ENCODE data around the gene KIF1A.

KIF1A gene

DNA sequence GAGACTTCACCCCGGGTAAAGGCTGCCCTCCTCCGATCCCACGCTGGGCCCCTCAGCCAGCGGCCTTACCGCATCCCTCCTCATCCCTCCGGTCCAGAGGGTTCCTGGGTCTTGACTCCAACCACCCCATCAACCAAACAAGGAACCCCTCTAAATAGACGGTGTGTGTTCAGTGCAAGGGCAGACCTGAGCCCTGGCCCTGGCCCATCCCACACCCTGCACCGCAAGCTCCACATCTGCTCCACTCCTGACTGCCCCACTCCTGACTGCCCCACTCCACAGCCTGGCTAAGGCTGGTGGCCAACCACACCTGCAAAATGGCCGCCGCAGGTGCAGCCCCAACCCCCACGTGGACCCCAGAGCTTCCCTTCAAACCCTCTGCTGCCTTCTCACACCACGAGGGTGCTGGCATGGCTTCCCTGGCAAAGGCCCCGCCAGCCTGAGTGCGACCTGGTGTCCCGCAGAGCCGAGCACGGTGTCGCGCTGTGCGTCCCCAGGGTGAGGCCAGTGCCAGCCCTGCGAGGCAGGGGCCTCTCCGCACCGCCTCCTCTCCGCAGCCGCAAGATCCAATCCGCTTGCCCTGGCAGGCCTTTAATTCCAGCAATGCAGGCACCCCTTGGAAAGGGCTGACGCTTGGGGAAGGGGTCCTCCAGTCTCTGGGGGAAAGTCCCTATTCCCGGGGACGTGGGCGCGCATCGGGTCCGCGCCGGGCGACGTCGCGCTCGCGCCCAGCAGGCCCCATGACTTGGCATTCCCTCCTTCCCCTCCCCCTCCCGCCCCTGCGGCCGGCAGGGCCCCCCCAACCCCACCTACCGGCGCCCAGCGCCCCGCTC lies 1.5 kb downstream of the KIF1A start:
- no peak for DNase-seq (ENCODE audit: low read depth)

DNA sequence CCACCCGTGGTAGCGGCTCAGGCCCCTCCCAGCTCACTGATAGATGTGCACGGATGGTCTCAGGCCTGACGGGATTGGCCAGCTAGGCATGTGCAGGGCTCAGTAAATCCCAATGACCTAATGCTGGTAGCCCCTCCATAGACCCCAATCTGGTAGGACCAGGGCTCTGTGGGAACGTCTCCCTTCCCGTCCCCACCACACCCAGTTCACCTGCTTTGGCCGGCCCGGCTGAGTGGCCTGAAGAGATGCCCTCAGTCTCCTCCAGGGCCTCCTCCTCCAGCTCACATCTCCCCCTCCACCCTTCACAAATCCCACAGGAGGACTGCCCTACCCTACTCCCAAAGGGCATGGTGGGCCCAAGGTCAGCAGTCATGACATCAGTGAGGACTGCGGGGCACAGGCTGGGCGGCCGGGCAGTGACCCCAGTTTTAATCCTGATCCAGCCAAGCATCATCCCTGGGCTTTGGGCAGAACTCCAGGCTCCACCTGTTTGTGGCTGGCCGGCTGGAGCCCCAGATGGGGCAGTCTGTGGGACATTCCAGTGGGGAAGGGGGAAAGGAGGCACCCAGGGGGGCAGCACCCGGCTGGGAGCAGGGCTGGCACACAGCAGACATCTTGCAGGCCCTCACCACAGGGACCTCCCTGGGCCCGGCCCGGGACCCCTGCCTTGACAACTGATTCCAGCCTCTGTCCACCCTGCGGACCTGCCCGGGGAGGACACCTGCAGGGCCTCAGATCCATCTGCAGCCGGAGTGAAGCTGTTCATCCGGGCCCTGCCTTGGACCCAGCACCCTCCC lies 2.3 kb downstream of the KIF1A start:
- no peak for DNase-seq (ENCODE audit: low read depth)

DNA sequence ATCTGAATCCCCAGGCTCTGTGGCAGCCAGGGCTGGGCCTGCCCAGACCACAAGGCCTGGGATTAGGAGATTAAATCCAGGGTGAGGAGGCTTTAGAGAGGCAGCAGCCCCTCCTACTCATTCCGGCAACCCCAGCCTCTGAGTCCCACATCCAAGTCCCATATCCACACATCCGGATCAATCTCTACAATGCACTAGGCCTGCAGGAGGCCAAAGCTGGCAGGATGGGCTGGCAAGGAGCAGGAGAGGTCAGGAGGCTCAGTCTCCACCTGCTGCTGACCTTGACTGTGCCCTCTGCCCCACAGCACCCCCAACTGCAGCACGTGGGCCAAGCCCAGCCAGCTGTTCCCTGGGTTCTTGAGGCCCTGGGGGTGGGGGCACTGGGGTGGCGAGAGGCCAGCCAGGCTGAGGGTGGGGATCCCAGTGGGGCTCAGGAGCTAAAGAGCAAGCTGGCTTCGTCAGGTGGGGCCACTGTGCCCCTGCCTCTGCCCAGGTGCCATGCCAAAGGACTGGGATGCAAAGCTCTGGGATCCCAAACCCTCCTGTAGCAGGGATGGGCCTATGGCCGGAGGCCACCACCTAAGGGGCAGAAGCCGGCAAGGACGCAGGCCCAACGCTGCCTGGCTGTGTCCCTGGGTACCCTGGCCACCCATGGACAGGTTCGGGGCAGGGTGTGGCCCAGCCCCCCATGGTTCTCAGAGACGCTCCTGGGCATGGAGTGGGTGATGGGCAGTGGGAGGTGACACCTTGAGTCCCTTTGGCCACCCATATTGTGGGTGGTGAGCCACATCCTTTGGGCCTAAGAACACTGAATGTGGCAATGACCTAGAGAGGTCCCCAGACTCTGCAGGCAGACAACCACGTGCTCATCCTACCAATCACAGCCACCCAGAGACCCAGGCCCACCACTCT lies 3.2 kb downstream of the KIF1A start:
- no peak for DNase-seq (ENCODE audit: low read depth)

DNA sequence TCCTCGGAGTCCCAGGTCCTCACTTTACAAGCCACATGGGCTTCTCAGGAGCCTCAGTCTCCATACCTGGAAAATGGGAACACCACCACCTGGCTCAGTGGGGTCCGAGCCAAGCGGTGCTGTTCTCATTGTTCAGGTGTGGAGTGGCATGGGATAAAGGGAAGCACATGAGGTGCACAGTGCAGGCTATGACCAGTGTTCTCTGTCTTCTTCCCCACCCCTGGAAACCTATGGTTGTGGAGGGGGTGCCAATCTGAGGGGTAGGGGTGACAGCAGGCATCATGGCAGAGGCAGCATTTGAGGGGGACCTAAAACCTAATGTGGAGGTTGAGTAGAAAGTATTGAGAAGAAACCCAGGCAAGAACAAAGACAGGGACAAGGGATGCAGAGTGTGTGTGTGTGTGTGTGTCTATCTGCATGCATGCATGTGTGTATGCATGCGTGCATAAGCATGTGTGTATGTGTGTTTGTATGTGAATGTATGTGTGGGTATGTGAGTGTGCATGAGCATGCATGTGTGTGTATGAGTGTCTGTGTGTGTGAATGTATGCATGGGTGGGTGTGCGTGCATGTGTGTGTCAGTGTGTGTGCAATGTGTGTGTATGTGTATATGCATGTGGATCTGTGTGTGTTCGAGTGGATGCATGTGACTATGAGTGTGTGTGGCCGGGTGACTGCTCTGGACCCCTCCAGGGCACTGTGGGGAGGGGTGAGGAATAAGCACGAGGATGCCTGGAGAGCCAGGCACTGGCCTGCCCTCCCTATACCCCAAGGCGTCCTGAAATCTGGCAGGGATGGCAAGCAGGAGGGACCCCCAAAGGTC lies 4.0 kb downstream of the KIF1A start:
- no peak for DNase-seq (ENCODE audit: low read depth)

DNA sequence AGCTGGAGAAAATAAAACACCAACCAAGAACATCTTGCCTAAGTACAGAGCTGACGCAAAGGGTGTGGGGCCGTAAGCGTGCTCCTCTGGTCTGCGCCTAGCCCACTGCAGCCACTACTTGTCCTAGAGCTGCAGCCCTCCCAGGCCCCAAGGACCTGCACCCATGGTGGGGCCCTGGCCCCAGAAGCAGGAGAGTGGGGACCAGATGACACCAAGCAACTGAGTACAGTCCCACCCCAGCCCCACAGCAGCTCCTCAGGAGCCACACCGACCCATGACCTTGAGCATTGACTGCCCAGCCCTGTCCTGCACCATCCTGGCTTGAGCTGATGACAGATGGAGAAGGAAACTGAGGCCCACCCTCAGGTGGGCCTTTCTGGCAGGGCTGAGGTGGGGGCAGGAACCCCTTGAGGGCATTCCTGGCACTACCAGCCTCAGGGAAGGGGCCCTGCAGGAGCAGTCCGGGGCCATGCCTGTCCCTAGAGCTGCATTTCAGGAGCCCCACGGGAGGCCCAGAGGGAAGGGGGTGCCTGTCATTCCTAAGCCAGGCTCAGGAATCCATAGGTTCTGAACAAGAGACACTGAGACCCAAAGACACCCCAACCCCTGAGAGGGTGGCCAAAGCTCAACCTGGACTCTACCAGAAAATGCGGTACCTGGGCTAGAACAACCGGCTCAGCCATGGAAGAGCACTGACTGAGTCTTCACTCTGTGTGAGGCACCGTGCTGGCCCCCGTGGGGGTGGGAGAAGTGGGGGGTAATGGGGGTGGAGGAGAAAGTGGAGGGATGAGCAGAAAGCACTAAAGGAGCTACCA lies 4.9 kb downstream of the KIF1A start:
- DNase-seq (ENCODE audit: low read depth) = no peak

DNA sequence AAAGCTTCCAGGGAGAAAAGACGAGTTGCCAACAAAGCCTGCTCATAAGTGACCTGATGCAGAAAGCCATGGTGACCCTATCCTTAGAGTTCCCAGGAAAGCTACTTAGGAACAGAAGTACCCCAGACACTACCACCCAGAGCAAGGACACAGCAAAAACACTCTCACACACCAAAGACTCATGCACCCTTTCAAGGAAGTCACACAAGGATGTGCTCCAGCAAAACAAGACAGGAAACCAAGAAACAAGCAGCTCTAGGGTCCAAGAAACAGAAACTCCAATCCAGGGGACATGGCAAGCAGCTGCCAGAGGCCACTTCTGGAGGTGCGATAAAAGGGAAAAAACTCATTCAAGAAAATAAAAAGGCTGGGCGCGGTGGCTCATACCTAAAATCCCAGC lies 5.7 kb downstream of the KIF1A start:
- DNase-seq (ENCODE audit: low read depth) = no peak

DNA sequence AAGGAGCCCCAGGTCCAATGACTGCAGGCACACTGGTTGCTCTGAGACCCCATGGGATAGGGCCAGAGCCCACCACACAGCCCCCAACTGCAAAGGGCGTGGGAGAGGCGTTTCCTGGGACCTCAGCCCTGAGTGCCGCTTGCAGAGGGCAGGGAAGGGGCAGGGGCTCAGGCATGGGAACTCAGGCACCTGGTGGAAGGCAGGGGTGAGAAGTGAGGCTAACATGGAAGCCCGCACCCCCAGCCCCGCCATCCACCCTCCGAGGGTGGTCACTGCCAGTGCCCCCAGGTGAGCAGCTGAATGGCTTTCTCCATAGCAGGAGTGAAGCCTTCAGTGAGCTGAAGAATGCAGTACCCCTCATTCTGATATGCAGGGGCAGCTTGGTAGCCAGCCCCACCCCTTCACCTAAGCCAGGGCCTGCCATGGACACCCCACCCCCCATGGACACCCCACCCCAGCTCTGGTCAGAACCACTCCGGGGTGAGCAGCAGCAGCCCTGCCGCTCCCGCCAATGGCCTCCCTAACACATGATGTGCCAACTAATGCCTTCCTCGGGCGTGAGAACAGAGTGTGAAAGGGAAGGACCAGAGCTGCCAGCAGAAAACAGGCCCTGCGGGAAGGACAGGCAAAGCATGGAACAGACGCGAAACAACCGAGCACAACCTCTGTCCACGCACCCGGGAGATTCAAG lies 6.6 kb downstream of the KIF1A start:
- DNase-seq (ENCODE audit: low read depth) = no peak

DNA sequence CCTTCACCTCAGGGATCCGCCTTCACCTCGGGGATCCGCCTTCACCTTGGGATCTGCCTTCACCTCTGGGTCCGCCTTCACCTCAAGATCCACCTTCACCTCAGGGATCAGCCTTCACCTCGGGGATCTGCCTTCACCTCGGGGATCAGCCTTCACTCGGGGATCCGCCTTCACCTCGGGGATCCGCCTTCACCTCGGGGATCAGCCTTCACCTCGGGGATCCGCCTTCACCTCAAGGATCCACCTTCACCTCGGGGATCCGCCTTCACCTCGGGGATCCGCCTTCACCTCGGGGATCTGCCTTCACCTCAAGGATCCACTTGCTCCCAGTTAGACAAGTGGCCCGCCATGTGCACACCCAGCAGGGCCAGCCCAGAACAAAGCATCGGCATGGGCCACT lies 7.3 kb downstream of the KIF1A start:
- no peak for DNase-seq (ENCODE audit: low read depth)

DNA sequence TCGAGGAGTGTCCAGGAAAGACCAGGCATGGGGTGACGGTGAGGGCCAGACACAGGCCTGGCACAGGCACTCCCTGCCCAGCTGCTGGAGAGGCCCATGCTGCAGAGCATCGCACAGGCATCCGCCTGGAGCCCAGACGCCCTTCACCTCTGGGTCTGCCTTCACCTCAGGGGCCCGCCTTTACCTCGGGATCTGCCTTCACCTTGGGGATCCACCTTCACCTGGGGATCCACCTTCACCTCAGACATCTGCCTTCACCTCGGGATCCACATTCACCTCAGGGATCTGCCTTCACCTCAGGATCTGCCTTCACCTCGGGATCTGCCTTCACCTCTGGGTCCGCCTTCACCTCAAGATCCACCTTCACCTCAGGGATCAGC lies 7.7 kb downstream of the KIF1A start:
- DNase-seq (ENCODE audit: low read depth) = no peak

DNA sequence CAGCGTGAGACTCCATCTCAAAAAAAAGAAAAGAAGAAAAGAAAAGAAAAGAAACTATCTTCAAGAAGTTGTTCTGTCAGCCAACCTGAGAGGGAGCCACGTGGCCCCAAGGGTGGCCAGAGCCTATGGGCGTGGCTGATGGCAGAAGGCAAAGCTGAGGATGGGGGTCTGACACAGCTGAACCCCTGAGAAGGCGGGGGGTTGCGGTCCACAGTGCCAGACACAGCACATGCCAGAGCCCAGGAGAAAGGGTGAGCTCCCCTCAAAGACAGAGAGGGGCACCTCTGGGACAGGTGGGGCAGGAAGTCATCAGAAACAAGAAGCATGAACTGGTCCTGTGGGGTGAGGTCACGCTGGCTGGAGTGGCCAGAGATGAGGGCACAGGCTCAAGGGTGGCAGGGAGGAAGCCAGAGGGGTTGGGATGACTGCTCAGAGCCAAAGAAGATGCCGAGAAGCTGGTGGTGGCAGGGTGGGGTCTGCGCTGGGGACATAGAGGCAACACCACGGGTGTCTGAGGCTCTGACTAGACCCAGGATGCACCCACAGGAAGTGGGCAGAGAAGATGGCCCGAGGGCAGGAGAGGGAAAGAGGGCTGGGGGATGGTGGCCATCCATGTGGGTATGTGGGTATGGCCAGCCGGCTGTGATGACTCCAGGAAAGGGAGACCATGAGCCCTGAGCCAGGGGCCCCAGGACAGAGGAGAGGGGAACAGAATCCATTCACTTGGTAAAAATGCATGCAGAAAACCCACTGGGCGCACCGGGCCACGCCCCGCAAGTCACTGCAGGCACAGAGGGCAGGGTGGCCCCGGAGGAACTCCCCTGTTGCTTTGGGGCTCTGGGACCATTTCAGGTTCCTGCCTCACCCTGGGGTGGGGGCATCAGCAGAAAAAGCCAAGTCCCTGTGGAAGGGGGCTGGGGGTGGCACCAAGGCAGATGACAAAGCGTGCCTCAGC lies 8.4 kb downstream of the KIF1A start:
- DNase-seq (ENCODE audit: low read depth) = no peak

DNA sequence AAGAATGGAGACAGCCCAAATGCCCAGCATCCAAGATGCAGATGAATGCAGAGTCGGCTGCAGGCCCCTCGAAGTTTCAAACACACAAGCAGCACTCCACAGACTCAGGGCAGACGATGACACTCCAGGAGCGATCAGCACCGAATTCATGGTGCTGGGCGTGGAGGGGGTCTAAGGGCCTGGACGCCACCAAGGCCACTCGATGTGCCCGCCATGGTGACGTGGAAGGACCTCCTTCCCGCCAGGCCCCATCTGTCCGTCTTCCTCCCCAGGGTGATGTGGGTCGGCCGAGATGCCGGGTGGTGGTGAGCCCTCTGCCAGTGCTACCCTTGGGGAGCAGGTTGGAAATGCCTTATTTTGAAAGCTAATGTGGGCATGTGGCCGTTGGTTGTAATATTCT lies 9.4 kb downstream of the KIF1A start:
- DNase-seq (ENCODE audit: low read depth) = no peak

DNA sequence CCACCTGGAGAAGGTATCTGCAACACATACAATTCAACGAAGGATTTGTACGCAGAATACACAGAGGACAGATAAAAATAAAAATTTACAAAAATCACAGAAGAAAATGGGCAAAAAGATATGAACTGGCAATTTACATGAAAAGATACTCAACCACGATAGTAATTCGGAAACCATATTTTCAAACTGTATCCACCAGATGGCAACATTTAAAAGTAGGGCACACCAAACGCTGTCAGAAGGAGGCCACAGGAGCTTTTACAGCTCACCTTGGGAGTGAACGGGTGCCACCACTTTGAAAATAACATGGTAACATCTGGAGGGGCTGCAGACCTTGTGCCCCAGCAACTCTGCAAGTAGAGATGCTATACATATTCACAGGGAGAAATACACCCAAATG lies 9.8 kb downstream of the KIF1A start:
- no peak for DNase-seq (ENCODE audit: low read depth)

DNA sequence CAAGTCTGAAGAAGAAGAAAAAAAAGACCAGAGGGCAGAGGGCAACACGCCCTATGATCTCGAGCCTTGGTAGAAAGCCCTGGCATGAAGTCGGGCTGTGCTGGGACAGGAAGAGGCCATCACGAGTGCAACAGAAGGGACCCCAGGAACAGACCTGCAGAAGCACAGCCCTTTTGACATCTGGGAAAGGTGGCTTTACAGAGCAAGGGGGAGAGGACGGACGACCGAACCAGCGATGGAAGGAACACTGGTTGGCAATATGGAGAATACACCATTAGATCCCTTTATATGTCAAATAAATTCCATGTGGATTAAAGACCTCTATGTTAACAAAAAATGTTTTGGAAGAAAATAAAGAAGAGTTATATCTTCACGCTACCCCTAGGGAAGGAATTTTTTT lies 10.7 kb downstream of the KIF1A start:
- DNase-seq (ENCODE audit: low read depth) = no peak

DNA sequence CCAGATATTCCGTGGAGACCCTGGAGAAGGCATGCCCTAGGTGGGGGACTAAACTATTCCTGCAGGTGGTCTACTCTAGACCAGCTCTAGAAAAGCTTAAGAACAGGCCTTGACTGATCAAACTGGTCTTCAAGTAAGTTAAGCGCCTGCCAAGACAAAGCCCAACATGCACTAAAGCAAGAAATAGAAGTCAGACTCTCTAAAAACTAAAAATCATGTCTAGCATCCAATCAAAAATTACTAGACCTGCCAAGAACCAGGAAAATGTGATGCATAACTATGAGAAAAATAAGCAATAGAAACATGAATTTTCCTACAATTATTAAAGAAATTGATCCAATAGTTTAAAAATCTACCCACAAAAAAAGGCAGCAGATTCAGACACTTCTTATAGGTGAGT lies 13.6 kb downstream of the KIF1A start:
- no peak for DNase-seq (ENCODE audit: low read depth)

DNA sequence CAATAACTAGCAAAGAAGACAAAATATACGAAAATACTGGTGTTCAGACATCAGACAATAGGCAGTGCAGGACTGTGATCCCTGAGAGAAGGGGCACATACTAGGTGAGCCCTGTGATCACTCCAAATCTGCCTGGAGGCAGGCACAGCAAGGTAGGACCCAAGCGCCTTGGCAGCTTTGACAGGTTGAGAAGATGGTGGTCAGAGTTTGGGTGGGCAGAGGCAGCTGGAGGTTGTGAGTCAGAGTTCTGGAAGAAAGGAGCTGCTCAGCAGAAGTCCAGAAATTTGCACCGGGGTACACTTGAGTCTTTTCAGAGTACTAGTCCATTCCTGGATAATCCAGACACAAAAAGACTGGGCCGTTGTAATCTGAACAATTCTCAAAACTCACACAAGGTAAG lies 14.0 kb downstream of the KIF1A start:
- no peak for DNase-seq (ENCODE audit: low read depth)

DNA sequence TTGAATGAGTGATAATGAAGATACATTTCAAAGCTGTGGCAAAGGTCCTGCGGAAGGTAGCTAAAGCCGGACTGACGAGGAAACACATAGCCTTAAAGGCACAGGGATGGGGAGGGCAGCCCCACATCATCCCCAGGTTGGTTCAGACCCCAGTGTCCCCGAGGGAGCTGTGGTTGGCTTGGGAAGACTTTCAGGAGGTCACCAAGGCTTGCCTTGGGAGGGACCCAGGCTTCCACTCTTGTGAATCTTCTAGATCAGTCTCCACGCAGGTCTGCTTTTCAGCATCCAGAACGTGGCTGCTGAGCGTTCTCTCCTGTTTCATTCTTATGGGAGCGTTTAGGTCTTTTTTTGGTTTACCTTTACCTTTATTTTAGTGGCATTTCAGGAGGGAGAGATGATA lies 16.8 kb downstream of the KIF1A start:
- no peak for DNase-seq (ENCODE audit: low read depth)

DNA sequence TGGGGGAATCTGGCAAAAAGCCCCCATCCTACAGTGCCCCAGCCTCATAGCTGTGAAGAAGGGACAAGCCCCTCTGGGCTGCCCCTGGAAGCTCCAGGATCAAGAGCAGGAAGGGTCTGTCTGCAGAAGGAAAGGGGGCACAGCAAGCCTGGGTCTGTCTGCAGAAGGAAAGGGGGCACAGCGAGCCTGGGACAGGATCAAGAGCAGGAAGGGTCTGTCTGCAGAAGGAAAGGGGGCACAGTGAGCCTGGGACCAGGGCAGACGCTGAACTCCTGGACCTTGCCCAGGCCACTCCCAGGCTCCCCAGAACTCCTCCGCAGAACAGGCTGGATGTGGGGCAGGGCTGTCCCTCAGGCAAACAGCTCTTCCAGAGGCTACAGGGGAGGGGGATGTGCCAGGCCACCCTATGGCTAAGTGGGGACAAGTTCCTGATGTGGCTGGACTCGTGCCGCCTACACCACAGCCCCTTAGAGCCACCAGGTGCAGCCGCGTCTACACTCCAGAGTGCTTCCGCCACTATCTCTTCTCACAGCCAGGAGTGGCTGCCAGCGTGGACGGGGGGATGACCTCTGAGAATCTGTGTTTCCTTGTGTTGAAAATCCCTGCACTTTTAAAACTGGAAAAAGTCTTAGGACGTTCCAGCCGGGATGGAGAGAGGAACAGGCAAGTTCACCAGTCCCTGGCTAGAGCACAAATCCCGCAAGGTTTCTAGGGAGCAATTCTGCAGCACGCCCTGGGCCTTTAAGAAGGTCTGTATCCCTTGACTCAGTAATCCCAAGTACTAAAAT lies 20.8 kb downstream of the KIF1A start:
- DNase-seq (ENCODE audit: low read depth) = no peak

DNA sequence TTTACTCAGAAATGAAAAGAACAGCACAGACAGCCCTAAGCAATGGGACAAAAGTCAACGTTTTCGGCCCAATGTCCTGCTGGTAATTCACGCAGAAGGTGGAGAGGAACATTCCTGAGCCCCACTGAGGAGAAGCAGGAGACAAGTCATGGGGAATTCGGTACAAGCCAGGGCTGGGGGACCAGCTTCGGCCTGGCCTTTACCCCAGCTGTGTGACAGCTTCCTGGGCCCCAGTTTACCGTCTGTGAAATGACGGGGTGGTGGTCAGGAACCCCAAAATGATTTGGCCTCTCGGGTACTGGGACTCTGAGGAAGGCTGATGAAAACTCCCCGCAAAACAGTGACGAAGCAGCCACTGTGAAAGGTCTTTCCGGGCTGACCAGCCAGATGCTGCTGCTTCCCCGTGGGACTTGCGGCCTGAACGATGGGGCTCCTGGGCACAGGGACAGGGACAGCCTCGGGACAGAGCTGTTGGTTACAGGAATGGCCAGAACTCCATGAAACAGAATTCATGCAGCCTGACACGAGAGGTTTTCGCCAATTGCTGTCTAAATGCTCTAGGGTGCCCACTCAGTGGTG lies 21.6 kb downstream of the KIF1A start:
- DNase-seq (ENCODE audit: low read depth) = no peak

Data from activated T-helper 1 cell treated with Interleukin-2 at 50 U/mL for 16 hours (primary cell).